Subcutaneous abdominal adipose tissue (tissue), 5 donors: ENCODE data around the gene DSG3.

Experiments used
- H3K27ac ChIP-seq: one replicate; pipeline ENCODE4 v1.7.0; 2013; ENCODE audit warnings: low read depth, mild to moderate bottlenecking, inconsistent platforms, low read length, moderate library complexity
- H3K27me3 ChIP-seq, 5 donors: one replicate each; pipeline ENCODE4 v1.7.0; 2013; ENCODE audit warnings: low read length in 5 of 5, inconsistent platforms in 1 of 5; ENCODE audit not compliant: control insufficient read depth in 5 of 5, insufficient read depth in 4 of 5
- H3K36me3 ChIP-seq, 5 donors: one replicate each; pipeline ENCODE4 v1.7.0; 2013; ENCODE audit warnings: low read length in 5 of 5; ENCODE audit not compliant: control insufficient read depth in 5 of 5, insufficient read depth in 5 of 5
- H3K4me1 ChIP-seq, 5 donors: one replicate each; pipeline ENCODE4 v1.7.0; 2013; ENCODE audit warnings: low read length in 5 of 5, mild to moderate bottlenecking in 3 of 5, moderate library complexity in 1 of 5; ENCODE audit not compliant: control insufficient read depth in 5 of 5, insufficient read depth in 5 of 5
- H3K4me3 ChIP-seq, 5 donors: one replicate each; pipeline ENCODE4 v1.7.0; 2013; ENCODE audit warnings: low read length in 5 of 5, low read depth in 1 of 5
- H3K9ac ChIP-seq, 5 donors: one replicate each; pipeline ENCODE4 v1.7.0; 2013; ENCODE audit warnings: low read length in 5 of 5, mild to moderate bottlenecking in 4 of 5, moderate library complexity in 3 of 5
- H3K9me3 ChIP-seq, 5 donors: one replicate each; pipeline ENCODE4 v1.7.0; 2013; ENCODE audit warnings: low read length in 5 of 5; ENCODE audit not compliant: control insufficient read depth in 5 of 5
- donor health status: healthy.
- donor health status: healthy.
- donor health status: healthy.
- donor health status: healthy.
- donor health status: healthy.

DSG3 gene

GRCh38 chr18:31430072-31430471, 17.5 kb upstream of the DSG3 start:
- no peak overlapping the region for H3K27ac ChIP-seq
- no peak overlapping the region for H3K4me3 ChIP-seq

GRCh38 chr18:31430554-31430953, 17.0 kb upstream of the DSG3 start:
- Histone ChIP-seq H3K9ac (no peak overlapping the region), H3K9me3 (peaks cover 0 to 2% (median 0%) of the 10 kb centered on the region in 5 donors), H3K27ac (no peak overlapping the region), H3K36me3 (no peaks in the 10 kb centered on the region), H3K4me1 (peaks cover 0 to 5% (median 0%) of the 10 kb centered on the region in 5 donors), H3K4me3 (no peak overlapping the region), H3K27me3 (peaks cover 0 to 2% (median 0%) of the 10 kb centered on the region in 5 donors)

More at GRCh38 chr18:31430072-31430471, 17.5 kb upstream of the DSG3 start:
- H3K9me3 ChIP-seq, result peaks cover 0 to 2% (median 0%) of the 10 kb centered on the region in 5 donors
- H3K9ac ChIP-seq, result no peak overlapping the region
- H3K27me3 ChIP-seq, result peaks cover 0 to 2% (median 0%) of the 10 kb centered on the region in 5 donors
- H3K4me1 ChIP-seq, result peaks cover 0 to 5% (median 0%) of the 10 kb centered on the region in 5 donors
- H3K36me3 ChIP-seq, result no peaks in the 10 kb centered on the region

DNA sequence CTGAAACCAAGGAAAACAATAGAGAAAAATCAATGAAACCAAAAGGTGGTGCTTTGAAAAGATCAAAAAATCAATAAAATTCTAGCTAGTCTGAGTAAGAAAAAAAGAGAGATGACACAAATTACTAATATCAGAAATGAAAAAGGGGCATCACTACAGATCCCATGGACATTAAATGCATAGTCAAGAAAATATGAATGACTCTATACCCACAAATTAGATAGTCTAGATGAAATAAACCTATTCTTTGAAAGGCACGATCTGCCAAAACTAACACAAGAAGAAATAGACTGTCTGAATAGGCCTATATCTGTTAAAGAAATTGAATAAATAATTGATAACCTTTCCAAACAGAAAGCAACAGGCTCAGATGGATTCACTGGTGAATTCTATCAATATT, 15.2 kb upstream of the DSG3 start:
- Histone ChIP-seq H3K27ac (no peak overlapping the region), H3K27me3 (peaks cover 0 to 2% (median 0%) of the 10 kb centered on the region in 5 donors), H3K4me1 (peaks cover 0 to 5% (median 0%) of the 10 kb centered on the region in 5 donors), H3K4me3 (no peak overlapping the region), H3K36me3 (no peaks in the 10 kb centered on the region), H3K9ac (no peak overlapping the region), H3K9me3 (peaks cover 0 to 2% (median 0%) of the 10 kb centered on the region in 5 donors)

GRCh38 chr18:31436825-31437224, 10.7 kb upstream of the DSG3 start:
- H3K9ac ChIP-seq, result no peak overlapping the region
- H3K27ac ChIP-seq, result no peak overlapping the region
- H3K4me1 ChIP-seq, result no peaks in the 10 kb centered on the region
- no peaks in the 10 kb centered on the region for H3K36me3 ChIP-seq
- no peaks in the 10 kb centered on the region for H3K27me3 ChIP-seq
- no peak overlapping the region for H3K4me3 ChIP-seq
- peaks cover 0 to 2% (median 0%) of the 10 kb centered on the region in 5 donors for H3K9me3 ChIP-seq

GRCh38 chr18:31438402-31438801, 9.1 kb upstream of the DSG3 start:
- no peaks in the 10 kb centered on the region for H3K9me3 ChIP-seq
- H3K4me3 ChIP-seq, result no peak overlapping the region
- no peak overlapping the region for H3K27ac ChIP-seq
- no peaks in the 10 kb centered on the region for H3K4me1 ChIP-seq
- H3K9ac ChIP-seq, result no peak overlapping the region
- no peaks in the 10 kb centered on the region for H3K36me3 ChIP-seq
- no peaks in the 10 kb centered on the region for H3K27me3 ChIP-seq

- Histone ChIP-seq H3K27ac (no peak overlapping the region), H3K36me3 (no peaks in the 10 kb centered on the region), H3K9ac (no peak overlapping the region), H3K4me3 (no peak overlapping the region), H3K27me3 (no peaks in the 10 kb centered on the region), H3K9me3 (no peaks in the 10 kb centered on the region), H3K4me1 (no peaks in the 10 kb centered on the region)
Observed at GRCh38 chr18:31439807-31440325, 7.7 kb upstream of the DSG3 start.

- Histone ChIP-seq H3K4me1 (no peaks in the 10 kb centered on the region), H3K4me3 (no peak overlapping the region), H3K27ac (no peak overlapping the region), H3K27me3 (no peaks in the 10 kb centered on the region), H3K36me3 (no peaks in the 10 kb centered on the region), H3K9me3 (no peaks in the 10 kb centered on the region), H3K9ac (no peak overlapping the region)
Observed at GRCh38 chr18:31440787-31441186, 6.8 kb upstream of the DSG3 start.

DNA sequence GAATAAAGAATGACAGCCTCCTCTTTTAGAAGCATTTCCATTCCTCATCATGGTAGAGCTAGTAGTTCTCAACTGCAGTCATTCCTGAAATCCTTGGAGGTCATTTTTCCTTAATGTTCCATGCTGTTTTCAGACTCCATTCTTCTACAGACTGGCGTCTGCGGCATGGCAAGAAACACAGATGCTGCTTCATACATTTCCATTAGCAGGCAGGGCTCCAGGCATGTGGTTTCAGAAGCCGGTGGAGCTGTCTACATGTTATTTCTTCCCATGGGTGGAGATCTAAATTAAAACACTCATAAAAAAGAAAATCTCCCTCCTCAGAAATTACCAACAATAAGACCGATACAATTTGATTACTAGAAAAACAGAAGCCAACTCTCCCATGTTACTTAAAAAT, 6.0 kb upstream of the DSG3 start:
- Histone ChIP-seq H3K9ac (no peak overlapping the region), H3K4me1 (no peaks in the 10 kb centered on the region), H3K9me3 (no peaks in the 10 kb centered on the region), H3K27ac (no peak overlapping the region), H3K27me3 (no peaks in the 10 kb centered on the region), H3K4me3 (no peak overlapping the region), H3K36me3 (no peaks in the 10 kb centered on the region)

- H3K9me3 ChIP-seq, result no peaks in the 10 kb centered on the region
Observed at GRCh38 chr18:31444142-31444541, 3.4 kb upstream of the DSG3 start.

GRCh38 chr18:31445908-31446307, 1.6 kb upstream of the DSG3 start:
- no peaks in the 10 kb centered on the region for H3K27me3 ChIP-seq
- H3K9me3 ChIP-seq, result no peaks in the 10 kb centered on the region
- H3K4me1 ChIP-seq, result no peaks in the 10 kb centered on the region
- H3K27ac ChIP-seq, result no peak overlapping the region
- no peak overlapping the region for H3K4me3 ChIP-seq
- H3K9ac ChIP-seq, result no peak overlapping the region
- H3K36me3 ChIP-seq, result no peaks in the 10 kb centered on the region

More at GRCh38 chr18:31444142-31444541, 3.4 kb upstream of the DSG3 start:
- Histone ChIP-seq H3K9ac (no peak overlapping the region), H3K4me1 (no peaks in the 10 kb centered on the region), H3K36me3 (no peaks in the 10 kb centered on the region), H3K4me3 (no peak overlapping the region), H3K27ac (no peak overlapping the region), H3K27me3 (no peaks in the 10 kb centered on the region)
